Measurements from ENCODE around the gene FLVCR2.

DNA sequence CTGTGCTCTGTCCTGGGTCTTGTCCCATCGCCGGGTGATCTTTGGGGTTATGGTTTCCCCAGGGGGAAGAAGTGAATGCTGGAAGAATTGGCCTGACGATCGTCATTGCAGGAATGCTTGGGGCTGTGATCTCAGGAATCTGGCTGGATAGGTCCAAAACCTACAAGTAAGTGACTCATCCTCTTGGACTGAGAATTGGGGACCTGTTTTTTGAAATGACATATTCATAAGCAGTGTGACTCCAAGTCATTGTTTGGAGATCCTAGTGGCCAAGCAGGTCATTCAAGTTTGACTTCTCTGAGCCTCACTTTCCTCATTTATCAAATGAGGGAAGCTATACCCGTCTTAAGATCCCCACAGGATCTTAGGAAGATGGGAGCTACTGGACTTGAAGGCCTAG lies 56.4 kb downstream of the FLVCR2 start:
- TF ChIP-seq, protein P1, sequence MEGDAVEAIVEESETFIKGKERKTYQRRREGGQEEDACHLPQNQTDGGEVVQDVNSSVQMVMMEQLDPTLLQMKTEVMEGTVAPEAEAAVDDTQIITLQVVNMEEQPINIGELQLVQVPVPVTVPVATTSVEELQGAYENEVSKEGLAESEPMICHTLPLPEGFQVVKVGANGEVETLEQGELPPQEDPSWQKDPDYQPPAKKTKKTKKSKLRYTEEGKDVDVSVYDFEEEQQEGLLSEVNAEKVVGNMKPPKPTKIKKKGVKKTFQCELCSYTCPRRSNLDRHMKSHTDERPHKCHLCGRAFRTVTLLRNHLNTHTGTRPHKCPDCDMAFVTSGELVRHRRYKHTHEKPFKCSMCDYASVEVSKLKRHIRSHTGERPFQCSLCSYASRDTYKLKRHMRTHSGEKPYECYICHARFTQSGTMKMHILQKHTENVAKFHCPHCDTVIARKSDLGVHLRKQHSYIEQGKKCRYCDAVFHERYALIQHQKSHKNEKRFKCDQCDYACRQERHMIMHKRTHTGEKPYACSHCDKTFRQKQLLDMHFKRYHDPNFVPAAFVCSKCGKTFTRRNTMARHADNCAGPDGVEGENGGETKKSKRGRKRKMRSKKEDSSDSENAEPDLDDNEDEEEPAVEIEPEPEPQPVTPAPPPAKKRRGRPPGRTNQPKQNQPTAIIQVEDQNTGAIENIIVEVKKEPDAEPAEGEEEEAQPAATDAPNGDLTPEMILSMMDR (conservative IDR thresholded peaks at IDR 0.05 in 1 of 2, IDR thresholded peaks at IDR 0.05 in 1 of 2; ENCODE audit: extremely low read depth in 1 of 2, insufficient read depth in 1 of 2, low read depth in 1 of 2, low read length in 2 of 2), result no peak
- no peak for TF ChIP-seq EZH2 (IDR thresholded peaks at IDR 0.05; ENCODE audit: borderline replicate concordance, low read length)

Data from mammary epithelial cell (primary cell).